Adrenal gland (tissue), 12 donors: ENCODE measurements around the gene COMP. TPM values are rescaled to one million over a fixed set of nuclear protein-coding genes. Genes with fewer than 3 reads are reported as not detected.

Source experiments
- DNase-seq, 7 donors: peaks; one replicate each; pipeline ENCODE4 v3.0.0-alpha.2; 2019 to 2020
- H3K27ac ChIP-seq, 5 donors: fragments of 200-600 bp; sonication (generic) in 4 of 5; 1 replicate in 3 of 5; 2 replicates in 2 of 5; pipeline versions ENCODE4 v1.5.1 to v1.8.0; 2016 to 2020; ENCODE audit warnings: mild to moderate bottlenecking in 1 of 5
- H3K27me3 ChIP-seq: fragments of 200-600 bp; 2 replicates; pipeline ENCODE4 v1.8.0; 2021
- H3K36me3 ChIP-seq, 2 donors: fragments of 200-600 bp; replicated peaks in 1 of 2; 1 replicate in 1 of 2; 2 replicates in 1 of 2; pipeline versions ENCODE4 v1.5.1 to v1.8.0; 2018 to 2022
- H3K4me1 ChIP-seq, 2 donors: fragments of 200-600 bp; replicated peaks in 1 of 2; 1 replicate in 1 of 2; 2 replicates in 1 of 2; pipeline versions ENCODE4 v1.5.1 to v1.8.0; 2018 to 2021
- H3K4me3 ChIP-seq, 4 donors: fragments of 200-600 bp; sonication (generic) in 3 of 4; one replicate each; pipeline ENCODE4 v1.5.1; 2016 to 2018
- H3K9me3 ChIP-seq, 3 donors: fragments of 200-600 bp; sonication (generic) in 1 of 3; replicated peaks in 1 of 3; 1 replicate in 2 of 3; 2 replicates in 1 of 3; pipeline versions ENCODE4 v1.5.1 to v1.8.0; 2016 to 2021
- CTCF ChIP-seq, 6 experiments: fragments of 450-650 bp in 4 of 6; fragments of 200-600 bp in 2 of 6; sonication (generic) in 1 of 6; IDR thresholded peaks; 1 replicate in 5 of 6; 2 replicates in 1 of 6; pipeline versions ENCODE4 v1.5.1 to v1.8.0; 2016 to 2021; ENCODE audit warnings: antibody characterized with exemption in 6 of 6, mild to moderate bottlenecking in 2 of 6, moderate library complexity in 1 of 6
- POLR2A ChIP-seq, 2 donors: fragments of 450-650 bp; IDR thresholded peaks; one replicate each; pipeline ENCODE4 v1.6.1; 2017; ENCODE audit warnings: antibody characterized with exemption in 2 of 2, mild to moderate bottlenecking in 2 of 2, moderate library complexity in 1 of 2
- WGBS, 4 donors: extraction: QIAGEN DNeasy Blood & Tissue Kit in 2 of 4; methylation state at CpG; one replicate each; pipeline versions ENCODE4 v1.1.5 to v1.1.7; 2013 to 2017; 5-methylcytosine and 5-hydroxymethylcytosine counted together
- intact Hi-C, 2 donors: fragments of 100-400 bp; cut with DNase I; formaldehyde crosslinking; loops; one replicate each; pipeline versions ENCODE4 v1.14.1 to v1.15.0; 2022 to 2023
- polyA plus RNA-seq, 3 donors: library from polyadenylated mRNA; stranded (reverse); fragments of 200-250 nt in 2 of 3; fragments of 350-450 nt in 1 of 3; fragmentation: Illumina TruSeq in 1 of 3; extraction: RNeasy Lipid Tissue Mini Kit (QIAGEN cat#74804) in 1 of 3; gene quantifications; one replicate each; pipeline ENCODE4 v1.2.3, GENCODE V29; 2013 to 2014
- total RNA-seq, 9 donors: library from RNA; depleted of rRNA in 4 of 9; stranded (reverse); fragments of >200 nt in 4 of 9; fragments of 120-200 nt in 1 of 9; fragmentation: NEBNext Ultra II Directional in 1 of 9; extraction: Animal tissue kit (Norgen Biotek cat#: 25700) in 1 of 9; gene quantifications; one replicate each; pipeline versions ENCODE4 v1.1.0 to v1.2.4, GENCODE V29; 2013 to 2023
- donor health status: healthy with polysubstance abuse.
- donor health status: Bipolar disorder and iron deficiency.
- donor health status: DM: yes; HTN: yes; CAD: no.
- donor health status: DM: no; HTN: no; CAD: no.
- donor health status: DM: no; HTN: no; CAD: no.
- donor health status: DM: yes; HTN: yes; CAD: no.

COMP gene
- total and polyA plus RNA-seq, 12 donors, result 0.11 to 0.17 (median 0.16) TPM; not detected in 9

GRCh38 chr19:18780631-18781030, 10.5 kb downstream of the COMP start:
- intact Hi-C loops, result no loop called here

DNA sequence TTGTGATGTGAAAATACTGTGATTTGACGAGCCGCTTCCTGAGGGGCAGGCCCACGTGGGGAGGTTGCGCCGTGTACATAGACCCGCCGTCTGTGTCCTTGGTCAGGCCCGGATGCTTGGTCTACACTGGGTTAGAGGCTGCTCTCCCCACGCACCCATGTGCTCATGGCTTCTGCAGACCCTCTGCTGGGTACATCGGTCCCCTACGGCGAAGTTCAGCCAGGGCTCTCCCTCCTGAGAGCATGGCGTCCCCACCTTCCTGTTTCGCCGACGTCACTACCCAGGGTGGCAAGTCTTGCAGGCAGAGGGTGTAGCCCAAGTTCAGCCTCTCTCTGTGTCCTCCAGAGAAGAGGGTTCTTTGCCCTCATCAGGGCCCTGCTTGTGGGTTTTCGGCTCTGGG, 11.0 kb downstream of the COMP start:
- no peaks in the 10 kb centered on the region for H3K9me3 ChIP-seq
- H3K27ac ChIP-seq, result no peak overlapping the region
- peaks cover 15% of the 10 kb centered on the region for H3K27me3 ChIP-seq
- no peak overlapping the region for H3K4me3 ChIP-seq
- DNase-seq, result no peak
- TF ChIP-seq CTCF (IDR thresholded peaks at IDR 0.05) (no peak), POLR2A (IDR thresholded peaks at IDR 0.05) (no peak)
- peaks cover 0 to 6% of the 10 kb centered on the region in 2 donors for H3K4me1 ChIP-seq
- no peaks in the 10 kb centered on the region for H3K36me3 ChIP-seq
- 73 to 86% (median 80%) methylated on average over 13 to 17 of the region's 17 CpGs for WGBS, 4 donors
- intact Hi-C loops, result no loop called here

More at GRCh38 chr19:18780631-18781030, 10.5 kb downstream of the COMP start:
- no peaks in the 10 kb centered on the region for H3K36me3 ChIP-seq
- no peak for DNase-seq
- H3K4me3 ChIP-seq, result no peak overlapping the region
- 65 to 82% (median 71%) methylated on average over 7 to 10 of the region's 10 CpGs for WGBS, 4 donors
- TF ChIP-seq CTCF (IDR thresholded peaks at IDR 0.05) (no peak), POLR2A (IDR thresholded peaks at IDR 0.05) (no peak)
- peaks cover 15% of the 10 kb centered on the region for H3K27me3 ChIP-seq
- no peak overlapping the region for H3K27ac ChIP-seq
- peaks cover 0 to 6% of the 10 kb centered on the region in 2 donors for H3K4me1 ChIP-seq
- H3K9me3 ChIP-seq, result no peaks in the 10 kb centered on the region

- Histone ChIP-seq H3K27me3 (peaks cover 15% of the 10 kb centered on the region), H3K4me3 (no peak overlapping the region), H3K4me1 (peaks cover 0 to 6% of the 10 kb centered on the region in 2 donors), H3K36me3 (no peaks in the 10 kb centered on the region), H3K27ac (no peak overlapping the region), H3K9me3 (no peaks in the 10 kb centered on the region)
- no peak for TF ChIP-seq POLR2A (IDR thresholded peaks at IDR 0.05)
- no peak for TF ChIP-seq CTCF (IDR thresholded peaks at IDR 0.05)
- 66 to 73% (median 67%) methylated on average over 11 to 14 of the region's 14 CpGs for WGBS, 4 donors
- intact Hi-C loops, result no loop called here
- DNase-seq, result no peak
Measured at GRCh38 chr19:18778826-18779495, 12.1 kb downstream of the COMP start.

GRCh38 chr19:18778076-18778389, 13.1 kb downstream of the COMP start:
- peaks cover 0 to 6% of the 10 kb centered on the region in 2 donors for H3K4me1 ChIP-seq
- H3K9me3 ChIP-seq, result no peaks in the 10 kb centered on the region
- WGBS, 4 donors, result 45 to 76% (median 52%) methylated on average over 9 to 11 of the region's 11 CpGs
- TF ChIP-seq CTCF (IDR thresholded peaks at IDR 0.05), result no peak
- no peak for TF ChIP-seq POLR2A (IDR thresholded peaks at IDR 0.05)
- H3K27me3 ChIP-seq, result peaks cover 15% of the 10 kb centered on the region
- intact Hi-C loops, result no loop called here
- DNase-seq, result no peak
- H3K4me3 ChIP-seq, result no peak overlapping the region
- no peaks in the 10 kb centered on the region for H3K36me3 ChIP-seq
- H3K27ac ChIP-seq, result no peak overlapping the region
